ENCODE results near the gene GGT6. TPM values are rescaled to one million over a fixed set of nuclear protein-coding genes. Genes with fewer than 3 reads are reported as not detected.
A peak's percentile ranks its signal among the peaks of the same experiment; 100 is the strongest.

Gene GGT6
- total RNA-seq, 1 donor from 2014 or later: not detected

GRCh38 chr17:4535667-4536258 lies 24.6 kb downstream of the GGT6 start:
- no peak for DNase-seq (ENCODE audit: low spot score)
- H3K27ac Mint-ChIP-seq (ENCODE audit: unreplicated experiment): peak overlapping the region; percentile 42
- H3K36me3 Mint-ChIP-seq (ENCODE audit: low read depth, unreplicated experiment): peaks cover 13% of the 10 kb centered on the region
- peak overlapping the region; percentile 73 for H3K4me3 Mint-ChIP-seq (ENCODE audit: unreplicated experiment)
- peaks cover 33% of the 10 kb centered on the region for H3K4me1 Mint-ChIP-seq (ENCODE audit: unreplicated experiment)
- H3K9me3 Mint-ChIP-seq (ENCODE audit: unreplicated experiment): no peaks in the 10 kb centered on the region
- TF ChIP-seq CTCF (IDR thresholded peaks at IDR 0.05; ENCODE audit: unreplicated experiment): no peak
- H3K27me3 Mint-ChIP-seq (ENCODE audit: unreplicated experiment): peaks cover 23% of the 10 kb centered on the region

GRCh38 chr17:4534928-4535666 lies 25.3 kb downstream of the GGT6 start:
- peaks cover 21% of the 10 kb centered on the region for H3K27me3 Mint-ChIP-seq (ENCODE audit: unreplicated experiment)
- peak overlapping the region; percentile 42 for H3K27ac Mint-ChIP-seq (ENCODE audit: unreplicated experiment)
- no peak for TF ChIP-seq CTCF (IDR thresholded peaks at IDR 0.05; ENCODE audit: unreplicated experiment)
- peak overlapping the region; percentile 73 for H3K4me3 Mint-ChIP-seq (ENCODE audit: unreplicated experiment)
- DNase-seq (ENCODE audit: low spot score): no peak
- no peaks in the 10 kb centered on the region for H3K9me3 Mint-ChIP-seq (ENCODE audit: unreplicated experiment)
- peaks cover 37% of the 10 kb centered on the region for H3K4me1 Mint-ChIP-seq (ENCODE audit: unreplicated experiment)
- H3K36me3 Mint-ChIP-seq (ENCODE audit: low read depth, unreplicated experiment): peaks cover 13% of the 10 kb centered on the region

- Mint-ChIP-seq H3K4me3 (ENCODE audit: unreplicated experiment) (no peak overlapping the region), H3K36me3 (ENCODE audit: low read depth, unreplicated experiment) (peaks cover 15% of the 10 kb centered on the region), H3K9me3 (ENCODE audit: unreplicated experiment) (no peaks in the 10 kb centered on the region), H3K27me3 (ENCODE audit: unreplicated experiment) (peaks cover 23% of the 10 kb centered on the region), H3K27ac (ENCODE audit: unreplicated experiment) (no peak overlapping the region), H3K4me1 (ENCODE audit: unreplicated experiment) (peaks cover 39% of the 10 kb centered on the region)
- TF ChIP-seq CTCF (IDR thresholded peaks at IDR 0.05; ENCODE audit: unreplicated experiment): no peak
- no peak for DNase-seq (ENCODE audit: low spot score)
Measured at GRCh38 chr17:4534515-4534914, 25.9 kb downstream of the GGT6 start.

- no peak for DNase-seq (ENCODE audit: low spot score)
- Mint-ChIP-seq H3K4me1 (ENCODE audit: unreplicated experiment) (peaks cover 41% of the 10 kb centered on the region), H3K36me3 (ENCODE audit: low read depth, unreplicated experiment) (peaks cover 17% of the 10 kb centered on the region), H3K27me3 (ENCODE audit: unreplicated experiment) (peaks cover 21% of the 10 kb centered on the region), H3K4me3 (ENCODE audit: unreplicated experiment) (peak overlapping the region; percentile 67), H3K9me3 (ENCODE audit: unreplicated experiment) (no peaks in the 10 kb centered on the region), H3K27ac (ENCODE audit: unreplicated experiment) (peak overlapping the region; percentile 82)
- no peak for TF ChIP-seq CTCF (IDR thresholded peaks at IDR 0.05; ENCODE audit: unreplicated experiment)
Measured at GRCh38 chr17:4533523-4534504, 26.6 kb downstream of the GGT6 start.
